CD4-positive, alpha-beta T cell treated with Interleukin-6 for 4 hours (primary cell): Measurements from ENCODE around the gene SFXN1.

Experiments used
- DNase-seq: peaks from one replicate; pipeline ENCODE4 v3.0.0-alpha.2; 2020; ENCODE audit warnings: mixed read lengths

Gene SFXN1

GRCh38 chr5:175542232-175542965, 64.0 kb downstream of the SFXN1 start:
- no peak for DNase-seq

- DNase-seq = no peak
Observed at GRCh38 chr5:175542966-175543235, 64.5 kb downstream of the SFXN1 start.

- no peak for DNase-seq
Observed at GRCh38 chr5:175544108-175544511, 65.8 kb downstream of the SFXN1 start.

- DNase-seq = no peak
Observed at GRCh38 chr5:175544586-175544985, 66.2 kb downstream of the SFXN1 start.

GRCh38 chr5:175547842-175548241, 69.5 kb downstream of the SFXN1 start:
- no peak for DNase-seq

- DNase-seq = no peak
Observed at GRCh38 chr5:175548626-175549311, 70.4 kb downstream of the SFXN1 start.

- no peak for DNase-seq
Observed at GRCh38 chr5:175550055-175550805, 71.9 kb downstream of the SFXN1 start.

- no peak for DNase-seq
Observed at GRCh38 chr5:175551266-175551665, 72.9 kb downstream of the SFXN1 start.

GRCh38 chr5:175554296-175554695, 75.9 kb downstream of the SFXN1 start:
- no peak for DNase-seq

- DNase-seq = no peak
Observed at GRCh38 chr5:175555168-175555785, 76.9 kb downstream of the SFXN1 start.

- no peak for DNase-seq
Observed at GRCh38 chr5:175556794-175557193, 78.4 kb downstream of the SFXN1 start.

- DNase-seq = no peak
Observed at GRCh38 chr5:175557778-175558177, 79.4 kb downstream of the SFXN1 start.

GRCh38 chr5:175558801-175559480, 80.6 kb downstream of the SFXN1 start:
- no peak for DNase-seq

GRCh38 chr5:175560011-175560410, 81.7 kb downstream of the SFXN1 start:
- DNase-seq = no peak

GRCh38 chr5:175561085-175561484, 82.7 kb downstream of the SFXN1 start:
- no peak for DNase-seq

GRCh38 chr5:175564716-175565115, 86.4 kb downstream of the SFXN1 start:
- no peak for DNase-seq

GRCh38 chr5:175566697-175567096, 88.3 kb downstream of the SFXN1 start:
- no peak for DNase-seq

GRCh38 chr5:175567954-175568353, 89.6 kb downstream of the SFXN1 start:
- DNase-seq = no peak

- DNase-seq = no peak
Observed at GRCh38 chr5:175569701-175570100, 91.3 kb downstream of the SFXN1 start.

- DNase-seq = no peak
Observed at GRCh38 chr5:175572886-175573285, 94.5 kb downstream of the SFXN1 start.

GRCh38 chr5:175573493-175574269, 95.3 kb downstream of the SFXN1 start:
- no peak for DNase-seq

GRCh38 chr5:175575301-175575700, 96.9 kb downstream of the SFXN1 start:
- no peak for DNase-seq
